HG02610 (cell line): ENCODE results near the gene INSYN1.

Experiments
- ATAC-seq: cut with Tn5 transposase; IDR thresholded peaks from one replicate; pipeline ENCODE4 v1.9.1; 2021; ENCODE audit warnings: mild to moderate bottlenecking, moderate library complexity; ENCODE audit not compliant: unreplicated experiment

The INSYN1 gene

GRCh38 chr15:73695773-73696640, 57.1 kb downstream of the INSYN1 start:
- ATAC-seq = no peak

- no peak for ATAC-seq
Observed at GRCh38 chr15:73694419-73694818, 58.7 kb downstream of the INSYN1 start.

GRCh38 chr15:73691396-73691795, 61.8 kb downstream of the INSYN1 start:
- ATAC-seq = no peak

GRCh38 chr15:73688455-73688854, 64.7 kb downstream of the INSYN1 start:
- ATAC-seq = no peak

GRCh38 chr15:73687351-73687750, 65.8 kb downstream of the INSYN1 start:
- no peak for ATAC-seq

- ATAC-seq = no peak
Observed at GRCh38 chr15:73686781-73687256, 66.3 kb downstream of the INSYN1 start.

GRCh38 chr15:73685981-73686380, 67.2 kb downstream of the INSYN1 start:
- no peak for ATAC-seq
